ENCODE results near the gene MBNL1.

DNA sequence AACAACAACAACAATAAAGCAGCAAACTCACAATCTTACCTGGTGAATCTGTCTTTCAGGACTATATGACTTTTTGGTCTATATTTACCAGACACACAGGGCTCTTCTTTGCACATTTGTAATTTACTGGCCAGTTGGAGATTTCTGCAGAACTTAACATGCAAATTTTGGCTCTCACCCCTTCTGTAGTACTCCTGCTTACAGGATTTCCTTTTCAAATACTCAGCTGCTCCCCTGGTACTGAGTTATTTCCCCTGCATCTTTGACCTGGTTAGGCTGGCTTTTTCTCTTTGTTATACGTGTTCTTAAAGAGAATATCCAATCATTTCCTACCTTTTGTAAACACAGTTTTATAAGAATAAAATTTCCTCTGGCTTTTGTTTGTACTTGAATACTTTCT lies 228.0 kb downstream of the MBNL1 start:
- no peak for TF ChIP-seq OSR1 (CRISPR knock-in tag; IDR thresholded peaks at IDR 0.05)
- TF ChIP-seq, protein P1, sequence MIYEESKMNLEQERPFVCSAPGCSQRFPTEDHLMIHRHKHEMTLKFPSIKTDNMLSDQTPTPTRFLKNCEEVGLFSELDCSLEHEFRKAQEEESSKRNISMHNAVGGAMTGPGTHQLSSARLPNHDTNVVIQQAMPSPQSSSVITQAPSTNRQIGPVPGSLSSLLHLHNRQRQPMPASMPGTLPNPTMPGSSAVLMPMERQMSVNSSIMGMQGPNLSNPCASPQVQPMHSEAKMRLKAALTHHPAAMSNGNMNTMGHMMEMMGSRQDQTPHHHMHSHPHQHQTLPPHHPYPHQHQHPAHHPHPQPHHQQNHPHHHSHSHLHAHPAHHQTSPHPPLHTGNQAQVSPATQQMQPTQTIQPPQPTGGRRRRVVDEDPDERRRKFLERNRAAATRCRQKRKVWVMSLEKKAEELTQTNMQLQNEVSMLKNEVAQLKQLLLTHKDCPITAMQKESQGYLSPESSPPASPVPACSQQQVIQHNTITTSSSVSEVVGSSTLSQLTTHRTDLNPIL (CRISPR knock-in tag; IDR thresholded peaks at IDR 0.05; ENCODE audit: low read depth), result no peak
